NB4 (cell line): ENCODE measurements around the gene LRMDA.

ENCODE experiments used
- POLR2A ChIP-seq: IDR thresholded peaks from 2 replicates; pipeline ENCODE4 v1.6.1; 2011; ENCODE audit warnings: mild to moderate bottlenecking; ENCODE audit not compliant: insufficient read length; ENCODE audit errors: extremely low read depth
- TF ChIP-seq, protein P1 (sequence below): IDR thresholded peaks from one replicate; pipeline ENCODE4 v1.5.1; 2012; ENCODE audit warnings: low read depth, low read length
- TF ChIP-seq, protein P2 (sequence below): IDR thresholded peaks from 2 replicates; pipeline ENCODE4 v1.6.1; 2011; ENCODE audit warnings: low read depth, low read length

DNA sequence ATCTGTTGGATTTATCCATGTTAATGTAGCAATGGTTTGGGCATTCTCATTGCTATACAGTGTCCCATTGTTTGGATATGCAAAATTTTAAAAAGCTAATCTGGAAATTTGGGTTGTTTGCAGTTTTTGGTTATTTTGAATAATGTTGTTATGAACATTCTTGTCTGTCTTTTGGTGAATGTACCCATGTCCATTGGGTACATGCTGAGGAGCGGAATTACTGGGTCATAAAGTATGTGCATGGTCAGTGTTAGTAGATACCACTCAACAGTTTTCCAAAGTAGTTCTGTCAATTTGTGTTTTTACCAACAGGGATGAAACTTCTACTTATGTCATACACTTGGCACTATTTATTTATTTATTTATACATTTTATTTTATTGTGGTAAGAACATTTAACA lies 153.9 kb downstream of the LRMDA start:
- TF ChIP-seq, protein P1, sequence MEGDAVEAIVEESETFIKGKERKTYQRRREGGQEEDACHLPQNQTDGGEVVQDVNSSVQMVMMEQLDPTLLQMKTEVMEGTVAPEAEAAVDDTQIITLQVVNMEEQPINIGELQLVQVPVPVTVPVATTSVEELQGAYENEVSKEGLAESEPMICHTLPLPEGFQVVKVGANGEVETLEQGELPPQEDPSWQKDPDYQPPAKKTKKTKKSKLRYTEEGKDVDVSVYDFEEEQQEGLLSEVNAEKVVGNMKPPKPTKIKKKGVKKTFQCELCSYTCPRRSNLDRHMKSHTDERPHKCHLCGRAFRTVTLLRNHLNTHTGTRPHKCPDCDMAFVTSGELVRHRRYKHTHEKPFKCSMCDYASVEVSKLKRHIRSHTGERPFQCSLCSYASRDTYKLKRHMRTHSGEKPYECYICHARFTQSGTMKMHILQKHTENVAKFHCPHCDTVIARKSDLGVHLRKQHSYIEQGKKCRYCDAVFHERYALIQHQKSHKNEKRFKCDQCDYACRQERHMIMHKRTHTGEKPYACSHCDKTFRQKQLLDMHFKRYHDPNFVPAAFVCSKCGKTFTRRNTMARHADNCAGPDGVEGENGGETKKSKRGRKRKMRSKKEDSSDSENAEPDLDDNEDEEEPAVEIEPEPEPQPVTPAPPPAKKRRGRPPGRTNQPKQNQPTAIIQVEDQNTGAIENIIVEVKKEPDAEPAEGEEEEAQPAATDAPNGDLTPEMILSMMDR: no peak
- TF ChIP-seq POLR2A: no peak
- TF ChIP-seq, protein P2, sequence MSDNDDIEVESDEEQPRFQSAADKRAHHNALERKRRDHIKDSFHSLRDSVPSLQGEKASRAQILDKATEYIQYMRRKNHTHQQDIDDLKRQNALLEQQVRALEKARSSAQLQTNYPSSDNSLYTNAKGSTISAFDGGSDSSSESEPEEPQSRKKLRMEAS: no peak
